Breast epithelium (tissue), 4 donors: ENCODE data around the gene HRK. TPM values are rescaled to one million over a fixed set of nuclear protein-coding genes. Genes with fewer than 3 reads are reported as not detected.

Experiments used
- DNase-seq, 2 donors: peaks; one replicate each; pipeline ENCODE4 v3.0.0-alpha.2; 2019; ENCODE audit warnings: low spot score in 2 of 2
- H3K27ac ChIP-seq, 2 donors: fragments of 200-600 bp; sonication (generic) in 1 of 2; one replicate each; pipeline ENCODE4 v1.5.1; 2016 to 2019; ENCODE audit warnings: mild to moderate bottlenecking in 1 of 2
- H3K27me3 ChIP-seq, 2 donors: fragments of 200-600 bp; sonication (generic) in 1 of 2; one replicate each; pipeline versions ENCODE4 v1.5.1 to v1.6.0; 2017 to 2019; ENCODE audit warnings: control low read depth in 1 of 2, mild to moderate bottlenecking in 1 of 2
- H3K36me3 ChIP-seq: fragments of 200-600 bp; one replicate; pipeline ENCODE4 v1.5.1; 2019
- H3K4me1 ChIP-seq, 2 donors: fragments of 200-600 bp; sonication (generic); one replicate each; pipeline ENCODE4 v1.5.1; 2016 to 2019; ENCODE audit warnings: control low read depth in 1 of 2
- H3K4me3 ChIP-seq, 3 donors: fragments of 200-600 bp; sonication (generic); 1 replicate in 2 of 3; 2 replicates in 1 of 3; pipeline ENCODE4 v1.5.1; 2016 to 2019; ENCODE audit warnings: mild to moderate bottlenecking in 3 of 3, moderate library complexity in 2 of 3
- H3K9me3 ChIP-seq, 2 donors: fragments of 200-600 bp; sonication (generic) in 1 of 2; one replicate each; pipeline ENCODE4 v1.5.1; 2016 to 2019; ENCODE audit warnings: control low read depth in 1 of 2
- POLR2A ChIP-seq: fragments of 450-650 bp; IDR thresholded peaks from one replicate; pipeline ENCODE4 v1.6.1; 2016; ENCODE audit warnings: antibody characterized with exemption, mild to moderate bottlenecking, moderate library complexity
- POLR2AphosphoS5 ChIP-seq, 3 donors: sonication (generic); formaldehyde crosslinking; IDR thresholded peaks; one replicate each; pipeline ENCODE4 v1.6.1; 2017; ENCODE audit warnings: antibody characterized with exemption in 3 of 3
- intact Hi-C: fragments of 100-400 bp; cut with DNase I; formaldehyde crosslinking; loops from one replicate; pipeline ENCODE4 v1.15.1; 2023; ENCODE audit warnings: low total_unique reads
- total RNA-seq, 3 donors: library from RNA; depleted of rRNA; stranded (reverse); fragments of >200 nt; gene quantifications; one replicate each; pipeline ENCODE4 v1.1.0, GENCODE V29; 2016
- TF ChIP-seq, protein P1 (sequence below), 3 donors: fragments of 450-650 bp; IDR thresholded peaks; one replicate each; pipeline ENCODE4 v1.5.1; 2016 to 2017; ENCODE audit warnings: antibody characterized with exemption in 3 of 3, mild to moderate bottlenecking in 3 of 3, moderate library complexity in 3 of 3

Gene HRK
- total RNA-seq, 3 donors from 2014 or later, result 0.15 to 0.33 (median 0.16) TPM

DNA sequence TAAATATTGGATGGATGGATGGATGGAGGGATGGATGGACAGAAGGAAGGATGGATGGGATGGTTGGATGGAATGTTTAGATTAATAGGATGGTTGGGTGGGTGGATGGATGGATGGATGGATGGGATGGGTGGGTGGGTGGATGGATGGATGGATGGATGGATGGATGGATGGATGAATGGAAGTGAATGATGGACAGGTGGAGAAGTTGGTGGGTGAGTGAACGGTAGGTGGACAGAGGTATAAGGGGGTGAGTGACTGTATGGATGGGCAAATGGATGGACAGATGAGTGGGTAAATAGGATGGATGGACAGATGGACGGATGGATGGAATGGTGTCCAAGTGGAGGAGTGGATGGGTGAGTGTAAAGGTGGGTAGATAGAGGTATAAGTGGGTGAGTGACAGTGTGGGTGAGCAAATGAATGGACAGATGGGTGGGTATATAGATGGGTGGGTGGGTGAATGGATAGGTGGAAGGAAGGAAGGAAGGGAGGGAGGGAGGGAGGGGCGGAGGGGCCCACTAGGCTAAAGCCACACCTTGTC lies 41.9 kb downstream of the HRK start:
- Histone ChIP-seq H3K9me3 (no peaks in the 10 kb centered on the region), H3K27ac (no peak overlapping the region), H3K4me3 (no peak overlapping the region), H3K27me3 (no peaks in the 10 kb centered on the region), H3K36me3 (no peaks in the 10 kb centered on the region), H3K4me1 (no peaks in the 10 kb centered on the region)
- intact Hi-C loops, result no loop called here
- TF ChIP-seq POLR2AphosphoS5 (IDR thresholded peaks at IDR 0.05), result no peak
- TF ChIP-seq POLR2A, result no peak
- TF ChIP-seq, protein P1, sequence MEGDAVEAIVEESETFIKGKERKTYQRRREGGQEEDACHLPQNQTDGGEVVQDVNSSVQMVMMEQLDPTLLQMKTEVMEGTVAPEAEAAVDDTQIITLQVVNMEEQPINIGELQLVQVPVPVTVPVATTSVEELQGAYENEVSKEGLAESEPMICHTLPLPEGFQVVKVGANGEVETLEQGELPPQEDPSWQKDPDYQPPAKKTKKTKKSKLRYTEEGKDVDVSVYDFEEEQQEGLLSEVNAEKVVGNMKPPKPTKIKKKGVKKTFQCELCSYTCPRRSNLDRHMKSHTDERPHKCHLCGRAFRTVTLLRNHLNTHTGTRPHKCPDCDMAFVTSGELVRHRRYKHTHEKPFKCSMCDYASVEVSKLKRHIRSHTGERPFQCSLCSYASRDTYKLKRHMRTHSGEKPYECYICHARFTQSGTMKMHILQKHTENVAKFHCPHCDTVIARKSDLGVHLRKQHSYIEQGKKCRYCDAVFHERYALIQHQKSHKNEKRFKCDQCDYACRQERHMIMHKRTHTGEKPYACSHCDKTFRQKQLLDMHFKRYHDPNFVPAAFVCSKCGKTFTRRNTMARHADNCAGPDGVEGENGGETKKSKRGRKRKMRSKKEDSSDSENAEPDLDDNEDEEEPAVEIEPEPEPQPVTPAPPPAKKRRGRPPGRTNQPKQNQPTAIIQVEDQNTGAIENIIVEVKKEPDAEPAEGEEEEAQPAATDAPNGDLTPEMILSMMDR (IDR thresholded peaks at IDR 0.05), result no peak
- DNase-seq, result no peak

DNA sequence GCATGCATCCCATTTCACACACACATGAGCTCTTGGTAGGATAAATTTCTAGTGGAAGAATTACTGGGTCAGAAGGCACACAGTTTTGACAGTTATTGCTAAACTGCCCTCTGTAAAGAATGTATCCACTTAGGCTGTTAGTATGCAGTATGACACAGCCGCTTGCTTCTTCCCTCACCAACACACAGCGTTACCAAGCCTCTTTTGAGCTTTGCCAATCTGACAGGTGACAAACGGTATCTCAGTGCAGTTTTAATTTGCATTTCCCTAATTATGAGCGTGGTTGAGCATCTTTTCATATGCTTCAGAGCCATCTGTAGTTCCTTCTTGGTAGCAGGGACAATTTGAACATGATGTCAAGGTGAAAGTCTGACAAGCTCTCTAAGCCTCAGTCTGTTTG lies 42.9 kb downstream of the HRK start:
- TF ChIP-seq, protein P1 (IDR thresholded peaks at IDR 0.05), result no peak
- TF ChIP-seq POLR2A (no peak), POLR2AphosphoS5 (IDR thresholded peaks at IDR 0.05) (no peak)
- no peak overlapping the region for H3K27ac ChIP-seq
- intact Hi-C loops, result no loop called here

DNA sequence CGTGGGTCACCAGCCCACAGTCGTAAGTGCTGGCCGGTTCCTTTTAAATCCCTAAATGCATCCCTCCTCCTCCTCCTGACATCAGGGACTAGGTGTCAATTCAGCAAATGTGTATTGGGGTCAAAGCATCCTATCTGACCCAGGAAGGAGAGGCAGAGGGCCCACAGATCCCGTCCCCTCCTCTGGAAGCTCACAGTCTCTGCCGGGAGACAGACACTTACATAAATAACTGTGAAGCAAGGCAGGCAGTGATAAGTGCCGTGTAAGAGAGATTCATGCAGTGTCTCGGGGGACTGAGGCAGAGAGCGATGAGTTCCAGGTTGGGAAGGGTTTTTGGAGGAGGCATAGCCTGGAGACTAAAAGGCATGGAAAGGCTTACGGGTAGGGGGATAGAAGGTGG lies 44.1 kb downstream of the HRK start:
- H3K9me3 ChIP-seq, result no peaks in the 10 kb centered on the region
- intact Hi-C loops, result no loop called here
- H3K4me1 ChIP-seq, result no peaks in the 10 kb centered on the region

More for the DNA sequence above, 42.9 kb downstream of the HRK start:
- no peaks in the 10 kb centered on the region for H3K9me3 ChIP-seq
- no peak for DNase-seq
- no peak overlapping the region for H3K4me3 ChIP-seq
- H3K27me3 ChIP-seq, result no peaks in the 10 kb centered on the region
- H3K36me3 ChIP-seq, result no peaks in the 10 kb centered on the region
- H3K4me1 ChIP-seq, result no peaks in the 10 kb centered on the region

DNA sequence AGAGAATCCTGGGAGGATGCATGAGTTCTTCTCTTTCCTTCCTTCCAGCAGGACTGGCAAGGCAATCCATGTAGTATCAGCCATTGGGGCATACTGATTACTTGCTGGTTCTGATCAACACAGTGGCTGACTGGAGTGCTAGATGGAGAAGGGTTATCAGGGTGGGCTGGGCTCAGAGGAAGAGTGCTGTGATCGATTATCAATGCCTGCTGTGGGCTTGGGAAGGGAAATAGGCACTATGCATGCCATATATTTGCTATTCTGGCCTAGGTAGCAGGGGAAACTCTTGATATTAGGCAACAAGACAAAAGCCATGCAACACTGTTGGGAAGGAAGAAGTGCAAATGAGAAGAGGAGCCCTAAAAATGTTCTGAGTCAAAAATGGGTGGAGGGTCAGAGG lies 45.8 kb downstream of the HRK start:
- H3K4me3 ChIP-seq, result no peak overlapping the region
- no peaks in the 10 kb centered on the region for H3K4me1 ChIP-seq
- no peaks in the 10 kb centered on the region for H3K36me3 ChIP-seq
- H3K27me3 ChIP-seq, result no peaks in the 10 kb centered on the region
- DNase-seq, result no peak
- TF ChIP-seq, protein P1 (IDR thresholded peaks at IDR 0.05), result no peak
- TF ChIP-seq POLR2AphosphoS5 (IDR thresholded peaks at IDR 0.05), result no peak
- no peak for TF ChIP-seq POLR2A
- no peak overlapping the region for H3K27ac ChIP-seq
- no peaks in the 10 kb centered on the region for H3K9me3 ChIP-seq
- intact Hi-C loops, result no loop called here

More for the DNA sequence above, 44.1 kb downstream of the HRK start:
- no peak for TF ChIP-seq POLR2A
- TF ChIP-seq POLR2AphosphoS5 (IDR thresholded peaks at IDR 0.05), result no peak
- TF ChIP-seq, protein P1 (IDR thresholded peaks at IDR 0.05), result no peak
- no peaks in the 10 kb centered on the region for H3K27me3 ChIP-seq
- no peaks in the 10 kb centered on the region for H3K36me3 ChIP-seq
- no peak overlapping the region for H3K4me3 ChIP-seq
- H3K27ac ChIP-seq, result no peak overlapping the region
- DNase-seq, result no peak

DNA sequence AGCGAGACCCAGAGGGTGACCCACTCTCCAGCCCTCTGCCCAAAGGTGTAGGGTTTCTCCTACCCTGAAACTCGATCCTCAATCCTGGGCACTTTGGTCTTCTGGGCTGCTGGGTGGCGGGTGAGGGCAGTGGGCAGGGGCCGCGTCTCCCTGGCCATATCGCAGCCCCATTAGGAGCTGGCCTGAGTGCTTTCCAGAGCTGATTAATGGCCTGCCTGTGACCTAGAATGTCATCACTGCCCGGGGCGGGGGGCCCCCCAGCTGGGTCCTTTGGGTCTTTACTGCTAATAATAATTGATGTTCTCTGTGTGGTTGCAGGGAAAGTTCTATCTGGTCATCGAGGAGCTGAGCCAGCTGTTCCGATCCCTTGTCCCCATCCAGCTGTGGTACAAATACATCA lies 47.8 kb downstream of the HRK start:
- no peaks in the 10 kb centered on the region for H3K36me3 ChIP-seq
- no peak for DNase-seq
- intact Hi-C loops, result no loop called here
- TF ChIP-seq, protein P1 (IDR thresholded peaks at IDR 0.05), result no peak
- no peak for TF ChIP-seq POLR2AphosphoS5 (IDR thresholded peaks at IDR 0.05)
- no peak for TF ChIP-seq POLR2A
- no peak overlapping the region for H3K27ac ChIP-seq
- H3K4me1 ChIP-seq, result no peaks in the 10 kb centered on the region
- no peak overlapping the region for H3K4me3 ChIP-seq
- H3K27me3 ChIP-seq, result no peaks in the 10 kb centered on the region
- no peaks in the 10 kb centered on the region for H3K9me3 ChIP-seq
